Left colon (tissue), 2 donors: ENCODE results near the gene FCAMR. TPM values are rescaled to one million over a fixed set of nuclear protein-coding genes. Genes with fewer than 3 reads are reported as not detected.
A peak's percentile ranks its signal among the peaks of the same experiment; 100 is the strongest.

ENCODE experiments used
- ATAC-seq: fragments of 200-7000 bp; cut with Tn5 transposase; one replicate; pipeline ENCODE4 v1.9.1; 2020; ENCODE audit warnings: mild to moderate bottlenecking, moderate library complexity
- DNase-seq, 2 donors: peaks; one replicate each; pipeline ENCODE4 v3.0.0-alpha.2; 2020
- intact Hi-C, 2 donors: fragments of 100-400 bp; cut with DNase I in 1 of 2; cut with micrococcal nuclease in 1 of 2; formaldehyde crosslinking; loops; one replicate each; pipeline versions ENCODE4 v1.11.2 to v1.14.0; 2022; cut with DNase I, micrococcal nuclease
- total RNA-seq, 2 donors: library from RNA; stranded (reverse); fragmentation: NEBNext Ultra II Directional; extraction: Animal tissue kit (Norgen Biotek cat#: 25700); gene quantifications; one replicate each; pipeline ENCODE4 v1.2.1, GENCODE V29; 2021
- donor health status: DM: no; HTN: no; CAD: no.
- donor health status: DM: yes; HTN: yes; CAD: no.

FCAMR gene
- total RNA-seq, 2 donors from 2014 or later, result 0.53 to 1.0 TPM

- intact Hi-C loops, result no loop called here
- DNase-seq, result peak; percentile 37 to 65
- no peak for ATAC-seq
These were observed 47.0 kb downstream of the FCAMR start for GRCh38 chr1:206923009-206923960.

- ATAC-seq (no peak), DNase-seq (no peak)
- intact Hi-C loops, result no loop called here
These were observed 47.7 kb downstream of the FCAMR start for GRCh38 chr1:206922524-206922923.

- ATAC-seq (no peak), DNase-seq (no peak)
- intact Hi-C loops, result no loop called here
These were observed 48.4 kb downstream of the FCAMR start, which contains the start of gene FCMR for GRCh38 chr1:206921772-206922265. FCMR (minus strand) TSS chr1:206921941; CDS start chr1:206921854, 87 bp downstream.

DNA sequence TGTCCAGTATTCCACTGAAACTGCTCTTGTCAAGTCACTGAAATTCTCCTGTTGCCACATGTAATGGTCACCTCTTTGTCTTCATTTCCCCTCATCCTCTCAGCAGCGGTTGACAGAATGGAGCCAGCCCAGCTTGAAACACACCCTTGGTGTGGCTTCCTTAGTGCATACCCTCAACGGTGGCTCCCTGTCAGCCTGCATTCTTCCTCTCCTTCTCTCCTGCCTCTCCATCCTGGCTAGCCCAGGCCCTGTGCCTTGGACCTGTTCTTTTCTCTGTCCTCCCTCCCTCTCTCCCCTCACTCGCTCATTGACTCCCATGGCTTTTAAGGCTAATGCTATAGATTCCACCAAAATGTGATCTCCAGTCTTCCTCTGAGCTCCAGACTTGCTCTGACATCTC lies 52.2 kb downstream of the FCAMR start:
- intact Hi-C loops, result loop anchor here in 1 of 2 donors (10.0 kb wide), 2 partner anchors 183 to 283 kb away; partner anchors contain the start of gene DYRK3
- DNase-seq, result no peak
- no peak for ATAC-seq

DNA sequence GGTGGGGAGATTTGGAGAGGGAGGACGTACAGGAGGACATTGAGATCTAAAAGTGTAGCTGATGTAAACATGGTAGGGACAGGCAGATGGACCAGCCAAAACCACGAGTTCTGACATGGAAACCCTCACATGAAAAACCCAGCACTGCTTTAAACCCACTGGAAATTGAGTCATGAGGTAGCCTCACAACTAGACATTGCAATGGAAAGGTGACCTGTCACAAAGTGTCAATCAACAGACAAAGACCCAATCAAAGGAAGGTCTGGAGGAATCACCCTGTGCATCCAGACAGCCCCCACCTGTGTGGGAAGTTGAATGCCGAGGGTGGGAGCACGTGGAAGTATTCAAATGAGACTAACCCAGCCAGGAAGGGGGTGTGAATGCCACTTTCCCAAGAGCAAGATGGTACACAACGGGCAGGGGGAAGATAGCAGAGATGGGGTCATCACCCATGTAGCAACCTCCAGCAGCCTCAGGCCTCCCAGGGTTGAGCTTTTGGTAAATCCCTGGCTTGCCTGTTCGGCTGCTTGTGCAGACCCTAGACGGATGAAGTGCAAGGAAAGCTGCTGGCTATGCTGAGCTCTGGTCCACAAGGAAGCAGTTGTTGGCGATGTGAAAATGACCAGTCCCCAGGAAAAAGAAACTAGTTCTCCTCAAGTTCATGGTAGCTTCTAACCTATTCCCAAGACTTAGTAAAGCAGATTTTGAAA lies 54.1 kb downstream of the FCAMR start:
- intact Hi-C loops, result loop anchor here in 1 of 2 donors (10.0 kb wide), 2 partner anchors 181 to 281 kb away; partner anchors contain the start of gene DYRK3
- ATAC-seq, result no peak
- DNase-seq, result no peak

GRCh38 chr1:206915030-206915735 lies 55.1 kb downstream of the FCAMR start:
- intact Hi-C loops, result loop anchor here in 1 of 2 donors (10.0 kb wide), 2 partner anchors 180 to 280 kb away; partner anchors contain the start of gene DYRK3

DNA sequence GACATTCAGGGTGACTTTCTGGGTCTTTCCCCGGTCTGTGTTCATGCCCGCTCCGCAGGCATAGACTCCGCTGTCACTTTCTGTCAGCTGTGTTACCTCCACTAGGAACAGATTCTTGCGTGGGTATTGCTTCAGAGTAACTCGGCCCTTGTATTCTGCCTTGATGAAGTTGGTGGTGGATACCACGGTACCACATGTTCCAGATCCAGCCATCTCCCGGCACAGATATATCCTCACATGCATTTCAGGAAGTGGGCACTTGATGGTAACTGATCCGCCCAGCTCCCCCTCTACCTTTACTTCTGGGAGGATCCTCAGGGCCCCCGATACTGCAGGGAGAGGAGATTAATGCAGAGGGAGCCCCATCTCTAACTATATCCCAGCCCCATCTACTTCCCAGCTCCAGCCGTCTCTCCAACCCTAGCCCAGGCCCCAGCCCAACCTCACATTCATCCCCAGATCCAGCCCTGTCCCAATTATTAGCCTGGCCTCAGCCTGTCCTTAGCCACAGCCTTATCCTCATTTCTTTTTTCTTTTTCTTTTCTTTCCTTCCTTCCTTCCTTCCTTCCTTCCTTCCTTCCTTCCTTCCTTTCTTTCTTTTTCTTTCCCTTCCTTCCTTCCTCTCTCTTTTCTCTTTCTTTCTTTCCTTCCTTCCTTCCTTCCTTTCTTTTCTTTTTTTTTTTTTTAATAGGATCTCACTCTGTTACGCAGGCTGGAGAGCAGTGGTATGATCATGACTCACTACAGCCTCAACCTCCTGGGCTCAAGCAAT lies 56.3 kb downstream of the FCAMR start:
- no peak for DNase-seq
- no peak for ATAC-seq
- intact Hi-C loops, result loop anchor here in 1 of 2 donors (10.0 kb wide), 2 partner anchors 179 to 279 kb away; partner anchors contain the start of gene DYRK3

More at GRCh38 chr1:206915030-206915735, 55.1 kb downstream of the FCAMR start:
- ATAC-seq (no peak), DNase-seq (no peak)

DNA sequence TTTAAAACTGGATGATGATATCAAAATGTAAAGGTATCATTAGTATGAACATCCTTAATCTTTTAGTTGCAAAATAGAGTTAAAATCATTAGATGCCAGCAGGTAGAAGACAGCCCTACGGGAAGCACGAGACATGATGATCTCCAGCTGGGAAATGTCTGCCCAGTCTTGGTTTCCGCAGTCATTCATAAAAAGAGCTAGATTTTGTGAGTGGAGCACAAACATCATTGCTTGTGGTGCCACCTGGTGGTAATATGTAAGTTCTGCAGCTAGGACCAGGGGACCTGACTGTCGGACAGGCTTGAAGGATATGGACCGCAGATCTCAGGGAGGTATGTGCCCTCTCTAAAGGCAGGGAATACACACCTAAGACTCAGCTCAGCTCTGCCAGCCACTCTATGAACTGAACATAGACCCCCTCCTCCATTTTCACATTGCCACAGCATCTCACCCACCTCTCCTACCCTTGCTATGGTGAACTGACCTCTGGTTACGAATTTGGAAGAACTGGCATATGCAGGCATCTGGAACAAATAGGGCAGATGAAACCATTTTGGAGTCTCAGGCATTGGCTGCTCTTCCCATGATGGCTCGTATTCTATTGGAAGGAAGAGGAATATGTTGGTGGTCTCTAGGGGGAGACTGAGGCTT lies 57.7 kb downstream of the FCAMR start:
- ATAC-seq, result peak; percentile 57
- peak; percentile 60 for DNase-seq
- intact Hi-C loops, result loop anchor here in 1 of 2 donors (10.0 kb wide), 2 partner anchors 178 to 278 kb away; partner anchors contain the start of gene DYRK3

DNA sequence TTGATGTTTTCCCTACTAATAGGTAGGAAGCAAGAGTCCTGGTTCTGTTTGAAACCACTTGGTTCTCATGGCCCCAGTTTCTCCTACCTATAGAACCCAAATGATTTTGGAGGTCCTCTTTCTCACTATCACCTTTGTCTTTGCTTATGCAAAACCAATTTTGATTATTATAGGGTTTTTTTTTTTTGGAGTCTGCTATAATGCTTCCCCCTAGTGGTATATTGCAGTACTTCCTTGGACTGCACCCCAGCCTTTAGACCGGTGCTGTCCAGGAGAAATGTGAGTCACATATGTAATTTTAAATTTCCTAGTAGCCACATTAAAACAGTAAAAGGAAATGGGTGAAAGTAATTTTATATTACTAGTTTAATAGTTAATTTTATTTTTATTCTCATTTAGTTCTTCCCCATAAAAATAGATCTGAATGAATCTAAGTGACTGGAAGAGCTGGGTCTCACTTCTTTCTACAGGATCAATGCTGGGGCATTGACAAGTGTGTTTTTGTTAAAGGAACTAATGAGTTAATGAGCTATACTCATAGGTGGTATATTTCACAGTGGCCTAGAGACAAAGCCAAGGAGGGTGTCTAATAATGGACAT lies 59.1 kb downstream of the FCAMR start:
- ATAC-seq (peak; percentile 31), DNase-seq (no peak)
- intact Hi-C loops, result loop anchor here in 1 of 2 donors (10.0 kb wide), 2 partner anchors 176 to 276 kb away; partner anchors contain the start of gene DYRK3

DNA sequence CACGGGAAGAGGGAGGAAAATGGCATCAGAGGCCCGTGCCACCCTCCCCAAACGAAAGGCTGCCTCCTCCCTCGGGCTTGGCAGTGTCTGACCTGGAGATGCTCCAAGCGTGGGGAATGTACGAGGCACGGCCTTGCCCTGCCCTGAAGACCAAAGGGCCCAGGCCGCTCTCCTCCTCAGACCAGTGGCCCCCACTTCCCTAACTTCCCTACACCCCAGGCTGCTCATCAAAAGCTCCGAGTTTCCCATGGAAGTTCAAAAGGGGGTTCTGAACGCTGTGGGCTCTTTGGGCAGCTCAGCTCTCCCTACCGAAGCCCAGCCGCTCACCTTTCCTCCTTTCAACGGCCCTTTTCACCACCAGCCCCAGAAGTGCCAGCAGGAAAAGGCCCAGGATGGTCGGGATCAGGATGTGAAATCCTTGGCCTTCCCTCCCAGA lies 60.4 kb downstream of the FCAMR start:
- intact Hi-C loops, result loop anchor here in 1 of 2 donors (10.0 kb wide), 2 partner anchors 175 to 275 kb away; partner anchors contain the start of gene DYRK3
- peak; percentile 5 for ATAC-seq

GRCh38 chr1:206909161-206909882 lies 60.9 kb downstream of the FCAMR start:
- ATAC-seq (peak; percentile 86), DNase-seq (peak; percentile 76 to 82)
- intact Hi-C loops, result no loop called here

More for the DNA sequence above, 60.4 kb downstream of the FCAMR start:
- DNase-seq, result no peak

DNA sequence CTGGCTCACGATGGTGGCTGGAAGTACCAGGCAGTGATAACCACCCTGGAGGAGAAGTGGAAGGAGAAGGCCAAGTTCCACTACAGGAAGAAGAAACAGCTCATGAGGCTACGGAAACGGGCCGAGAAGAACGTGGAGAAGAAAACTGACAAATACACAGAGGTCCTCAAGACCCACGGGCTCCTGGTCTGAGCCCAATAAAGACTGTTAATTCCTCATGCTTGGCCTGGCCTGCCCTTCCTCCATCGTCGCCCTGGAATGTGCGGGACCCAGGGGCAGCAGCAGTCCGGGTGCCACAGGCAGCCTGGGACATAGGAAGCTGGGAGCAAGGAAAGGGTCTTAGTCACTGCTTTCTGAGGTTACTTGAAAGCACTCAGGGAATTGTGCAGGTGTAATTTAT lies 62.2 kb downstream of the FCAMR start:
- ATAC-seq, result no peak
- intact Hi-C loops, result no loop called here
- DNase-seq, result no peak
